GM19324 (cell line): ENCODE measurements around the gene NPTN.

Experiments
- ATAC-seq: cut with Tn5 transposase; IDR thresholded peaks from one replicate; pipeline ENCODE4 v1.9.1; 2021; ENCODE audit warnings: mild to moderate bottlenecking, moderate library complexity; ENCODE audit not compliant: unreplicated experiment, low FRiP score

The NPTN gene

GRCh38 chr15:73633991-73634495 lies 854 bp upstream of the NPTN start:
- no peak for ATAC-seq

DNA sequence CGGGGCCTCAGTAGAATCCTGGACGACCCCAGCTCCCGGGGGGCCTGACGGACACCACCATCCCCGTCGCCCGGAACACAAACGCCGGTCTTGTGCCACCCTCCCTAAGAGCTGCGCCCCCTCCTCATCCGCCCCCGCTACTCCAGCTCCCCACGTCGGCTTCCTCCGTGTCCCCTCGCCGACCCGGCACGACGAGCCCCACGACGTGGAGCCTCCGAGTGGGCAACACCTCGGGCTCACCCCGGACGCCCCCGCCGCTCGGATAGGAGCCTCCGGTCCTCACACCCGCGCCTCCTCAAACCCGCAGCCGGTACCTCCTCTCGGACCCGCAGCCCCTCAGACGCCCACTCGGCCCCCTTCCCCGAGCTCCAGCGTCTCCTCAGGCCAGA lies 525 bp downstream of the NPTN start:
- ATAC-seq = peak; percentile 5

GRCh38 chr15:73631915-73632669 lies 1.1 kb downstream of the NPTN start:
- no peak for ATAC-seq

GRCh38 chr15:73630921-73631362 lies 2.2 kb downstream of the NPTN start:
- ATAC-seq = no peak

GRCh38 chr15:73629798-73630429 lies 3.3 kb downstream of the NPTN start:
- no peak for ATAC-seq

DNA sequence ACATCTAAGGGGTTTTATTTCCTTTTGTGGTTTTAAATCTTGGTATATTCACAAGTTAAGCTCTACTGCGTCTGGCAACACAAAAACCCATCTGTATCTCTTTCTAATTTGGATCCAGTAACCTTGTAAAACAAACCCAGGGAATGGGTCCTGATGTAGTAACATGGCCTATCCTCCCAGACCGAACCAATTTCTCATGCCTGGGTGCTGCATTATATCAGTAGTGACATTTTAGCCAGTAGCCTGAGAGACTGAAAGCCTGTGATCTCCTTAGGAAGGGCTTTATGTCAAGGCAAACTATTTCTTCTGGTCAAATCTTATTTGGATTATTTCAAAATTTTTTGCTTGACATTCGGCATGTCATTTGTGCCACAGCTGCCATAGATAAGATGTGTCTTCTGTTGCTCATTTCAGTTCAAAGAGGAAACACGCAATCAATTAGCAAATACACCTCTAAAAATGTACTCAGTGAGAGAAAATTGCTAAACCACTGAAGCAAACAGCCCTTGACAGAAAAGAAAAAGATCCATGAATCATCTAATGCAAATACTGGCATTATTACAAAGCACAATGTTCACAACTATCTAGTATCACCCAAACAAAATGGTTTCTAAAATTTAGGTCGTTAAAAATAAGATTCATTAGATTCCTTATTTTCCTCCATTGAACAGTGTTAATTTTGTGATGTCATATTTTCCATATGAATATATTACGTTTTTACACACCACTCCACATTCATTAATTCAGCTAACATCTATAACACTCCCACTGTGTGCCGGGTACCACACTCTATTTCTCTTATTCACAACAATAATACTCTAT lies 4.0 kb downstream of the NPTN start:
- no peak for ATAC-seq

GRCh38 chr15:73628102-73628501 lies 5.1 kb downstream of the NPTN start:
- ATAC-seq = no peak

- no peak for ATAC-seq
Measured at GRCh38 chr15:73626072-73626471, 7.1 kb downstream of the NPTN start.

- no peak for ATAC-seq
Measured at GRCh38 chr15:73624530-73624929, 8.7 kb downstream of the NPTN start.

GRCh38 chr15:73621286-73621826 lies 11.8 kb downstream of the NPTN start:
- ATAC-seq = no peak

- no peak for ATAC-seq
Measured at GRCh38 chr15:73620078-73620477, 13.1 kb downstream of the NPTN start.

- no peak for ATAC-seq
Measured at GRCh38 chr15:73617913-73618312, 15.3 kb downstream of the NPTN start.

GRCh38 chr15:73617301-73617831 lies 15.8 kb downstream of the NPTN start:
- ATAC-seq = no peak

DNA sequence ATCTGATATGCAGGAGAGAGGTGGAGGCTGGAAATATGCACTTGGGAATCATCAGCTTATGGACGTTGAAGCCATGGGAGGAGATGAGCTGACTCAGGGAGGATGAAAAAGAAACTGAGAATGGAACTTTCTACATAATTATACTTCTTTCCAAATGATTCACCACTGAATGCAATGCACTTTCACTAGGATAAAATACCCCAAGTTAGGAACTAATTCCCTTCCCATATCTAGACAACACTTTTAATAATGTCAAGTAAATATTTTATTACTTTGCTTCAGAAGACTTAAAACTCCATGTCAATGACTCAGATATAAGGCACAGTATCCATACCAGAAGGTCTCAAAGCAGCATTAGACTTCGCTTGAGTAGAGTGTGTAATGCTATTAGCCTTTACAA lies 24.2 kb downstream of the NPTN start:
- ATAC-seq = no peak

GRCh38 chr15:73608475-73608874 lies 24.7 kb downstream of the NPTN start:
- no peak for ATAC-seq

GRCh38 chr15:73607843-73608242 lies 25.3 kb downstream of the NPTN start:
- no peak for ATAC-seq

DNA sequence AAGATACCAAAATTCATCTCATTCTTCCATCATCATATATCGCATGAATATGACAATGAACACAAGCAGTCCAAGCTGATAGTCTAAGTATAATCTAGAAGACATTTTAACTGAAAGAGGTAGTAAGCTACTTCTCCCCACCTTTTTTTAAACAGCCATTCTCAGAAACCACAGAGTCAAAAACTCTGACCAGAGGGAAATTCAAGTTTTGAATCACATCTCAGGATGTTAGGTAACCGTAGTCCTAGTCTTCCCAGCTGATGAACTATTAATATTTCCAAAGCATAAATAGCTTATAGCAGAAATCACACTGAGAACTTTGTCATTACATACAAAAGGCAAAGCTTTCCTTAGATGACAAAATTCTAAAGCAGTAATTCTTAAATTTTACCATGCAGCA lies 25.8 kb downstream of the NPTN start:
- ATAC-seq = no peak

DNA sequence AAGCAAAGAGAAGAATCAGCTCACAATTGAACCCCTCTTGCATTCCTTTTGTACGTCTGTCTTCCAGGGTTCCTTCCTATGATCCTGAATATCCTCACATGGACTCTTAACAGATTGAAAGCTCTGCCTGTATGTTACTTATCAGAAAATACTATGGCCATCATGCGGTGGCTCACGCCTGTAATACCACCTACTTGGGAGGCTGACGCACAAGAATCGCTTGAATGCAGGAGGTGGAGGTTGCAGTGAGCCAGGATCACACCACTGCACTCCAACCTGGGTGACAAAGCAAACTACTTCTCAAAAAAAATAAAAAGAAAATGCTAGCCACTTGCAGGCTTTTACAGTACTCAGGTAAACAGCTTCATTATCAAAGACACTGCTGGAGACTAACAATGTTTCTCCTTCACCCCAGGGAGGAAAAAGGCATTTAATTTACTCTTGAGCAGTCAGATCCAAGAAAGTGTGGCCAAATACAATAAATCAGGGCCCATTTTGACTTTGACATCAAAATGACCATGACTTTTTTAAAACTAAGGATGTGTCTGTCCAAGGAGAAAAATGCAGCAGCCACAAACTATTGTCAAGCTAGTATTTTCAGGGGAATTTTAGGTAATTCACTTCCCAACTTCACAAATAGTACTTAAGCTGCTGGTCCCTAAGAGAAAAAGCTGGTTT lies 27.3 kb downstream of the NPTN start:
- ATAC-seq = no peak

DNA sequence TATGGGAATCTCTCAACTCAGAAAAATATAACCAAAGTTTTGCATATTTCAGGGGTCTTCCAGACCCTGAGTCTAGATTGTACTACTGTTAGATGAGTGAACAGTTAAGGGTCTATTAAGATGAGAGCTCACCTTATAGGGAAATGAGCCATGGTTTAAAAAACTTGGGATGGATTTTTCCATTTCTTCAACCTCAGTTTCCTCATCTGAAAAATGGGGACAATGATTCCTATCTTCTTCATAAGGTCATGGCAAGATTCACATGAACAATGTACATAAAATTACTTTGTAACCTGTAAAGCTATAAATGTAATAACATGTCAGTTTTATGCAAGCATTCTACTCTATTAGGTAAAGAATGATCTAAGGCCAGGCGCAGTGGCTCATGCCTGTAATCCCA lies 28.7 kb downstream of the NPTN start:
- ATAC-seq = no peak

- no peak for ATAC-seq
Measured at GRCh38 chr15:73602992-73603391, 30.2 kb downstream of the NPTN start.
